Body of pancreas (tissue), 4 donors: ENCODE data around the gene WASL. TPM values are rescaled to one million over a fixed set of nuclear protein-coding genes. Genes with fewer than 3 reads are reported as not detected.
A peak's percentile ranks its signal among the peaks of the same experiment; 100 is the strongest.

ENCODE experiments used
- ATAC-seq: fragments of 150-250 bp; one replicate; pipeline ENCODE4 v1.9.1; 2016
- DNase-seq, 4 donors: peaks; one replicate each; pipeline ENCODE4 v3.0.0-alpha.2; 2019
- H3K27ac ChIP-seq, 4 donors: fragments of 200-600 bp; sonication (generic); 1 replicate in 3 of 4; 2 replicates in 1 of 4; pipeline versions ENCODE4 v1.5.1 to v1.6.1; 2016 to 2019; ENCODE audit warnings: mild to moderate bottlenecking in 1 of 4, mixed read lengths in 1 of 4, moderate library complexity in 1 of 4
- H3K27me3 ChIP-seq, 2 donors: fragments of 200-600 bp; sonication (generic); one replicate each; pipeline ENCODE4 v1.6.0; 2016; ENCODE audit warnings: mild to moderate bottlenecking in 1 of 2
- H3K36me3 ChIP-seq, 2 donors: fragments of 200-600 bp; sonication (generic); replicated peaks in 1 of 2; 2 replicates each; pipeline ENCODE4 v1.5.1; 2016; ENCODE audit warnings: low read depth in 2 of 2; ENCODE audit not compliant: insufficient read depth in 1 of 2
- H3K4me1 ChIP-seq: fragments of 200-600 bp; sonication (generic); one replicate; pipeline ENCODE4 v1.6.0; 2016
- H3K4me3 ChIP-seq, 2 donors: fragments of 200-600 bp; sonication (generic); 1 replicate in 1 of 2; 2 replicates in 1 of 2; pipeline ENCODE4 v1.5.1; 2016 to 2019
- H3K9me3 ChIP-seq, 3 donors: fragments of 200-600 bp; sonication (generic); 1 replicate in 2 of 3; 2 replicates in 1 of 3; pipeline ENCODE4 v1.5.1; 2016
- CTCF ChIP-seq, 7 experiments: fragments of 450-650 bp in 4 of 7; fragments of 200-600 bp in 3 of 7; sonication (generic) in 3 of 7; IDR thresholded peaks; one replicate each; pipeline ENCODE4 v1.5.1; 2016 to 2019; ENCODE audit warnings: antibody characterized with exemption in 7 of 7
- POLR2A ChIP-seq, 3 donors: fragments of 450-650 bp; IDR thresholded peaks; one replicate each; pipeline ENCODE4 v1.6.1; 2016; ENCODE audit warnings: antibody characterized with exemption in 3 of 3, mild to moderate bottlenecking in 2 of 3
- WGBS, 2 donors: methylation state at CpG; one replicate each; pipeline ENCODE4 v1.1.5; 2017; 5-methylcytosine and 5-hydroxymethylcytosine counted together
- intact Hi-C: fragments of 100-400 bp; cut with DNase I; formaldehyde crosslinking; loops from one replicate; pipeline ENCODE4 v1.15.1; 2023
- total RNA-seq, 2 donors: library from RNA; depleted of rRNA; stranded (reverse); fragments of >200 nt; gene quantifications; one replicate each; pipeline ENCODE4 v1.1.0, GENCODE V29; 2016

Gene WASL
- total RNA-seq, 2 donors from 2014 or later: 12.9 to 20.5 TPM

- 86 to 89% methylated on average over 8 of the region's 8 CpGs for WGBS, 2 donors
- Histone ChIP-seq H3K36me3 (no peaks in the 10 kb centered on the region), H3K27me3 (no peaks in the 10 kb centered on the region), H3K4me1 (peaks cover 10% of the 10 kb centered on the region), H3K9me3 (no peaks in the 10 kb centered on the region), H3K27ac (no peak overlapping the region), H3K4me3 (no peak overlapping the region)
- DNase-seq: no peak
- intact Hi-C loops: no loop called here
- ATAC-seq: no peak
- TF ChIP-seq CTCF (IDR thresholded peaks at IDR 0.05): no peak
- TF ChIP-seq POLR2A (IDR thresholded peaks at IDR 0.05): no peak
Measured at GRCh38 chr7:123770378-123770777, 21.6 kb upstream of the WASL start.

GRCh38 chr7:123769371-123769770 lies 20.6 kb upstream of the WASL start:
- intact Hi-C loops: no loop called here
- Histone ChIP-seq H3K9me3 (no peaks in the 10 kb centered on the region), H3K36me3 (no peaks in the 10 kb centered on the region), H3K27me3 (no peaks in the 10 kb centered on the region), H3K4me1 (peaks cover 10% of the 10 kb centered on the region), H3K4me3 (no peak overlapping the region), H3K27ac (peak overlapping the region in 3 of 4 donors; percentile 23 to 61 (median 31))
- ATAC-seq: peak; percentile 99
- TF ChIP-seq POLR2A (IDR thresholded peaks at IDR 0.05) (no peak), CTCF (IDR thresholded peaks at IDR 0.05) (no peak)
- WGBS, 2 donors: 15 to 35% methylated on average over 3 of the region's 3 CpGs
- DNase-seq: peak; percentile 72 to 87 (median 81)

- intact Hi-C loops: no loop called here
- TF ChIP-seq POLR2A (IDR thresholded peaks at IDR 0.05): no peak
- no peak for TF ChIP-seq CTCF (IDR thresholded peaks at IDR 0.05)
- 95 to 97% methylated on average over 3 of the region's 3 CpGs for WGBS, 2 donors
- ATAC-seq: no peak
- Histone ChIP-seq H3K36me3 (no peaks in the 10 kb centered on the region), H3K27me3 (no peaks in the 10 kb centered on the region), H3K4me3 (no peak overlapping the region), H3K4me1 (peaks cover 10% of the 10 kb centered on the region), H3K9me3 (no peaks in the 10 kb centered on the region), H3K27ac (no peak overlapping the region)
- DNase-seq: no peak
Measured at GRCh38 chr7:123768493-123768892, 19.7 kb upstream of the WASL start.

- DNase-seq (no peak), ATAC-seq (no peak)
- Histone ChIP-seq H3K9me3 (no peaks in the 10 kb centered on the region), H3K36me3 (no peaks in the 10 kb centered on the region), H3K27ac (no peak overlapping the region), H3K27me3 (no peaks in the 10 kb centered on the region), H3K4me3 (no peak overlapping the region), H3K4me1 (no peaks in the 10 kb centered on the region)
- TF ChIP-seq CTCF (IDR thresholded peaks at IDR 0.05) (no peak), POLR2A (IDR thresholded peaks at IDR 0.05) (no peak)
- intact Hi-C loops: no loop called here
- WGBS, 2 donors: 89 to 95% methylated on average over 8 to 43 of the region's 43 CpGs
Measured at GRCh38 chr7:123763191-123763661, 14.4 kb upstream of the WASL start.

- TF ChIP-seq CTCF (IDR thresholded peaks at IDR 0.05) (no peak), POLR2A (IDR thresholded peaks at IDR 0.05) (no peak)
- no peaks in the 10 kb centered on the region for H3K27me3 ChIP-seq
- H3K4me3 ChIP-seq: no peak overlapping the region
- H3K4me1 ChIP-seq: no peaks in the 10 kb centered on the region
- no peaks in the 10 kb centered on the region for H3K36me3 ChIP-seq
- no peak for DNase-seq
- ATAC-seq: no peak
- no peaks in the 10 kb centered on the region for H3K9me3 ChIP-seq
- intact Hi-C loops: no loop called here
- 48 to 58% methylated on average over 3 of the region's 3 CpGs for WGBS, 2 donors
- no peak overlapping the region for H3K27ac ChIP-seq
Measured at GRCh38 chr7:123761729-123762128, 12.9 kb upstream of the WASL start.
